Chondrocyte (in vitro differentiated cells): ENCODE measurements around the gene MCM9. TPM values are rescaled to one million over a fixed set of nuclear protein-coding genes. Genes with fewer than 3 reads are reported as not detected.

Source experiments
- DNase-seq: peaks from one replicate; pipeline ENCODE4 v3.0.0; 2021; ENCODE audit warnings: mixed read lengths, low spot score
- H3K27ac Mint-ChIP-seq: one replicate; pipeline ENCODE4 v1.8.0; 2021; ENCODE audit warnings: mild to moderate bottlenecking, moderate library complexity, mixed read lengths; ENCODE audit not compliant: unreplicated experiment
- H3K27me3 Mint-ChIP-seq: 2 replicates; pipeline ENCODE4 v1.8.0; 2021; ENCODE audit warnings: low read depth, mixed read lengths
- H3K36me3 Mint-ChIP-seq: 2 replicates; pipeline ENCODE4 v1.8.0; 2021; ENCODE audit warnings: low read depth, mixed read lengths
- H3K4me1 Mint-ChIP-seq: 2 replicates; pipeline ENCODE4 v1.8.0; 2021; ENCODE audit warnings: low read depth, mild to moderate bottlenecking, mixed read lengths
- H3K4me3 Mint-ChIP-seq: one replicate; pipeline ENCODE4 v1.8.0; 2021; ENCODE audit warnings: mild to moderate bottlenecking, moderate library complexity, mixed read lengths; ENCODE audit not compliant: unreplicated experiment
- H3K9me3 Mint-ChIP-seq: 2 replicates; pipeline ENCODE4 v1.8.0; 2021; ENCODE audit warnings: low read depth, mixed read lengths
- CTCF ChIP-seq: fragments of 200-600 bp; sonication (generic); IDR thresholded peaks from 2 replicates; pipeline ENCODE4 v1.5.0; 2021; ENCODE audit warnings: antibody characterized with exemption, mild to moderate bottlenecking, moderate library complexity
- total RNA-seq: library from RNA; stranded (reverse); gene quantifications from 3 replicates; pipeline ENCODE4 v1.2.1, GENCODE V29; 2021

The MCM9 gene
- total RNA-seq, 1 donor from 2014 or later, result 9.9 TPM

GRCh38 chr6:118864341-118865099 is 70.4 kb downstream of the MCM9 start:
- H3K9me3 Mint-ChIP-seq, result peaks cover 14% of the 10 kb centered on the region
- TF ChIP-seq CTCF, result no peak
- H3K4me3 Mint-ChIP-seq, result no peak overlapping the region
- H3K36me3 Mint-ChIP-seq, result peaks cover 3% of the 10 kb centered on the region
- DNase-seq, result no peak
- no peaks in the 10 kb centered on the region for H3K27me3 Mint-ChIP-seq
- H3K4me1 Mint-ChIP-seq, result peaks cover 9% of the 10 kb centered on the region
- H3K27ac Mint-ChIP-seq, result peak overlapping the region; percentile 24

DNA sequence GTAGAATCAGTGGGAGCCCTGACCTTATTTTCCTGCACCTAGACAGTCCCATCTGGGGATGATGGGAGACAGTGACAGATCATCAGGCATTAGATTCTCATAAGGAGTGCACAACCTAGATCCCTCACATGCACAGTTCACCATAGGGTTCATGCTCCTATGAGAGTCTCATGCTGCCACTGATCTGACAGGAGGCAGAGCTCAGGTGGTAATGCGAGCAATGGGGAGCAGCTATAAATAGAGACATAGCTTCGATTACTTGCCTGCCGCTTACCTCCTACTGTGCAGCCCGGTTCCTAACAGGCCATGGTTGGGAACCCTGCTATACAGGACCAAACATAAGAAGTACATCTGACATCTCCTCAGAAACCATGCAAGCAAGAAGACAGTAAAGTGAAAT is 72.5 kb downstream of the MCM9 start:
- H3K27me3 Mint-ChIP-seq, result no peaks in the 10 kb centered on the region
- H3K4me1 Mint-ChIP-seq, result peaks cover 9% of the 10 kb centered on the region
- peaks cover 3% of the 10 kb centered on the region for H3K36me3 Mint-ChIP-seq
- no peak overlapping the region for H3K27ac Mint-ChIP-seq
- H3K4me3 Mint-ChIP-seq, result no peak overlapping the region
- no peak for DNase-seq
- no peak for TF ChIP-seq CTCF
- peaks cover 13% of the 10 kb centered on the region for H3K9me3 Mint-ChIP-seq

DNA sequence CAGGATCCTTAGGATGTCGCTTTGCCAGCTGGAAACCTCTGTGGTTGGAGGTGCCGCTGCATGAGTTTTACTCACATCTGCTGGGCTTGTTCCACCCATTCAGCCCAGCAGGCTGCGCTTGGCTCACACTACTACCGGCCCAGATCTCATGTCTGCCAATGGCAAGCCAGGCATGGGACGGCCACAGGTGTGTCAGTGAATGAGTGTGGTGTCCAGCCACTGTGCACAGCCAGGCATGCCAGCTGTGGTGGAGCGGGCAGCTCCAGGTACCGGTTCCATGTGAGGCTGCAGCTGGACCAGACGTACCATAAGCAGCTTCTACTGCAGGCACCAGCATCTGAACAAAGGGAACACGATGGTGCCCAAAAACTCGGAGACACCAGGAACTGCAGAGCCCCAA is 74.1 kb downstream of the MCM9 start:
- Mint-ChIP-seq H3K4me3 (no peak overlapping the region), H3K36me3 (peaks cover 1% of the 10 kb centered on the region), H3K9me3 (peaks cover 3% of the 10 kb centered on the region), H3K27me3 (no peaks in the 10 kb centered on the region), H3K27ac (no peak overlapping the region), H3K4me1 (peaks cover 16% of the 10 kb centered on the region)
- TF ChIP-seq CTCF, result no peak
- no peak for DNase-seq

DNA sequence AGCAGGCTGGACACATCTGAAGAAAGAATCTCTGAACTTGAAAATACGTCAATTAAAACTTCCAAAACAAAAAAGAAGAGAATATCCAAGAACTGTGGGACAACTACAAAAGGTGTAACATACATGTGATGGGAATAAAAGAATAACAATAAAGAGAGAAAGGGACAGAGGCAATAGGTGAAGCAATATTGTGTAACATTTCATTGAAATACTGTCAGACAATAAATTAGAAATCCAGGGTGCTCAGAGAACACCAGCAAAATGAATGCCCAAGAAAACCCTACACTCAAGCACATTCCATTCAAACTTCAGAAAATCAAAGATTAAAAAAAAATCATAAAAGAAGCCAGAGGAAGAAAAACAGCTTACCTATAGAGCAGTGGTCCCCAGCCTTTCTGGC is 74.6 kb downstream of the MCM9 start:
- Mint-ChIP-seq H3K9me3 (peaks cover 3% of the 10 kb centered on the region), H3K36me3 (peaks cover 1% of the 10 kb centered on the region), H3K4me1 (peaks cover 17% of the 10 kb centered on the region), H3K27me3 (no peaks in the 10 kb centered on the region), H3K27ac (no peak overlapping the region), H3K4me3 (no peak overlapping the region)
- no peak for TF ChIP-seq CTCF
- DNase-seq, result no peak

DNA sequence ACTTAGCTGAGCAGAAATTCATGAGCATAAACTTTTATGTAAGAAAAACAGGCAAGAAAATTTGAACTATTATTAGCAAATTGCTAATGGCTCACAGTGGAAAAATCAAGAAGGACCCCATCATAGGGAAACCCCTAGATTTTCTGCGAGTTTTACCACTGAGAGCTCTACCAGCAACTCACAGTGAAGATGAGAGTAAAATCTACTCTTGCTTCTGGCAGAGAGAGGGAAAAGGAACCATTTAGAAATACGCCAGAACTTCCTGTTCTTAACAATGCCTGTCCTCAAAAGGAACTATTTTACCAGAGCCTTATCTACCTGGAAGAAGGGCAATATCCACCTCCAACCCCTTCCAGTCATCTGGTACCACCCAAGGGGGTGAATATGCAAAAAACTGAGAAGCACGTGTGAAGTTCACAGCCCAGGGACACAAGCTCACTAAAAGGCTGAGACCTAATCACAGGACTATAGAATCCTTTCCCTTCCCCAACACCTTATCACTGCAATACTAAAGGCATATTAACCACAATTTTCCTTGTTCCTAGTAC is 75.4 kb downstream of the MCM9 start:
- Mint-ChIP-seq H3K4me3 (no peak overlapping the region), H3K27me3 (no peaks in the 10 kb centered on the region), H3K27ac (no peak overlapping the region), H3K4me1 (peaks cover 13% of the 10 kb centered on the region), H3K36me3 (peaks cover 1% of the 10 kb centered on the region), H3K9me3 (peaks cover 3% of the 10 kb centered on the region)
- no peak for DNase-seq
- no peak for TF ChIP-seq CTCF
